HG02981 (cell line): ENCODE results near the gene QRICH1.

Experiments
- ATAC-seq: cut with Tn5 transposase; IDR thresholded peaks from one replicate; pipeline ENCODE4 v1.9.1; 2021; ENCODE audit warnings: mild to moderate bottlenecking, moderate library complexity; ENCODE audit not compliant: unreplicated experiment

Gene QRICH1

DNA sequence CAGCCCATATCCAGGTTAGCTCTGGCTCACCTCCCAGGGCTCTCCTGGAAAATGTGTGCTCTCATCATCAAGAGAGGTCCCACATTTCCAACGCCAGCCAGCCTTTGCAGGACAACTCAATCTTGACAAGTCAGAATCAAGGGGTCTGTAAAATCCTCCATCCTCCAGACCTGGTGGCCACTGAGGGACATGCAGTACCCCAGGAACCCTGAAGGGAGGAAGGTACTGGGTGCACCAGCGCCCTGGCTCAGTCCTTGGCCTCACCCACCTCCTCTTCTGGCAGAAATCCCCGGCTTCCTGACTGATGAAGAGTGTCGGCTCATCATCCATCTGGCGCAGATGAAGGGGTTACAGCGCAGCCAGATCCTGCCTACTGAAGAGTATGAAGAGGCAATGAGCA lies 92.7 kb downstream of the QRICH1 start:
- no peak for ATAC-seq

DNA sequence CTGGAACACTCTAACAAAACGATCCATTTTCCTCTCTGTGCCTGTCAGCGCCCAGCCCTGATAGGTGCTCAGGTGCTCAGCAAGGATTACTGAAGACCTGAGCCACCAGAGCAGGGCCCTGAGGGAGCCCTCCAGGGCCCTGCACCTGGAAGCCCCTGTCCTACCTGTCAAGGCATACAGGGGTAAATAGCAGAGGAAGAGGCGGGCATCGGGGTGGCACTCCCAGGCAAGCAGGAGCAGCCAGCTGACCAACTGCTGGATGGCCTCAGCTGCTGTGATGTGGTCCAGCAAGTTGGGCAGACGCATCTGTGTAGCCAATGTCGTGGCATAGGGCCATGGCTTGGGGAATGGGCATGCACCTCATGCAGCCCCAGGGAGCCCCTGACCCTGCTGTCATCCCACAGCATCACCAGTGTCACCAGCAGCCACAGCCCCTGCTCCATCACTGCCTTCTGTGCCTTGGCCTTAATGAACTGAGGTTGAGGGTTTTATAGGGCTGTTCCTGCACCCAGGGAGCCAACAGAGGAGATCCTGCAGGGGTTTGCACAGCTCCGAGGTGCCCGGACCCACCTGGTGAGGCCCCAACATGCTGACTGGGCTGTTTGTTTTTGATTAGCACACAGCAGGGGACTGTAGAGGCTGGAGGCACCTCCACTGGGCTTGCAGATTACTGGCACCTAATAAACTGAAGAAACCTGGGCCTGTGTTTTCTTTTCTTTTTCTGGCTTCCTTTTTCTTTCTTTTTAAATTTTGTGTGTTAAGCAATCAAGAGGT lies 94.6 kb downstream of the QRICH1 start:
- ATAC-seq, result no peak

DNA sequence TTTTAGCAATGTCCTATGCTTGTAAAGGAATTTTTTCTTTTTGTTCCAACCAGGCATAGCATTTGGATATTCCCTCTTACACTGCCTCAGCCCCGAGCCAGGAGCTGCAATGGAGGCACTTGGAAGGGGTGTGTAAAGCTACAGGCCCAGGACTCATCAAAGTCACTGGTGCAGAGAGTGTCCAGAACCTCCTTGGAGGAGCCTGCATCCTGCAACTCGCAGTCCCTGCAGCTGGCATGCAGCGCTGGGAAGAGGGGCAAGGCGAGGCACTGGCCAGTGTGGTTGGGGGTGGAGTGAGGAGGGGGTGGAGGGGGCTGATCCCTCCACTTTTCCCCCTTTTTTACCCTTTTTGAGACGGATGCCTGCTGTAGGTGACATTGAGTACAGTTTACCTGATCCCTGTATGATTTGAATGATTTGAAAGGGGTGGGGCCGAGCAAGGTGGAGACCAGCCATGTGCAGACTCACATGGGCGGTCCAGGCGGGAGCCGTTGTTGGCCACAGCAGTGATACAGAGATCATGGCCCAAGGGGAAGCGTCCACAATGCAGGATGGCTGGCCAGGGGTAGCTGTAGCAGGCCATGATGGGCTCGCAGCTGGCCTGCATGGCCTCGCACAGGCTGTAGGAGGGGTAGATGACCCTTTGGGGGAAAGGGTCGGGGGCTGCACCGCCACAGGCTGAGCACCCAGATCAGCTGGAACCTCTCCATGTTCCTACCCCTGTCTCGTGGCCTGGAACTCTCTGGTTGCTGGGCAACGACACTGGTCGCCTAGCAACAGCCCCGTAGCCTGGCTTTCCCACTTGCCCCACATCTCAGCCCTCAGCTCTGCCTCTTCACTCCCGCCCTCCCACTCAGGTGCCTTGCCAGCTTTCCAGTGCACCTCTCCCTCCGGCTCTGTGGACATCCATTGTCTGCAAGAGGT lies 95.9 kb downstream of the QRICH1 start:
- ATAC-seq, result no peak

DNA sequence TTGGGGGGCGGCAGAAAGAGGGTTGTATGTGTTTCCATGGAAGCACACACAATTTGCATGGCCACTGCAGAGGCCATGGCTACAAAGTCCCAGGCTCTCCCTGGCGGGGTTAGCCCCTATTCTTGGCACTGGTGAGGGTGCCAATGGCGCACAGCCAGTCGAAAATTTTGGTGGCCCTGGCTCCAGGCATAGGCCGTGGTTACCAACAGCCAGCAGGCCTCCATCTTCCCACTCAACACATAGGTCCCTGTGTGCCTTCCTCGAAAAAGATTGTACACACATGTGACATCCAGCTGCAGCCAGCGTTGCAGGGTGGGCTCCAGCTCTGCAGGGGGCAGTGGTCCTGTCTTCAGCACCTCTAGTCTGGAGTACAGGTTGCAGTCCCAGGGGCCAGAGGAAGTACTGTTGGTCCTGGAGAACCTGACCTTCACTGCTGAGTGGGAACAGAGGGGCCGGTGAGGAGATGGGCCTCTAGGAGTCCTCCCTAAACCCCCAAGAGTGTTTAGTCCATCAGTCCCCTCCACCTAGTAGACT lies 96.7 kb downstream of the QRICH1 start:
- ATAC-seq, result no peak

DNA sequence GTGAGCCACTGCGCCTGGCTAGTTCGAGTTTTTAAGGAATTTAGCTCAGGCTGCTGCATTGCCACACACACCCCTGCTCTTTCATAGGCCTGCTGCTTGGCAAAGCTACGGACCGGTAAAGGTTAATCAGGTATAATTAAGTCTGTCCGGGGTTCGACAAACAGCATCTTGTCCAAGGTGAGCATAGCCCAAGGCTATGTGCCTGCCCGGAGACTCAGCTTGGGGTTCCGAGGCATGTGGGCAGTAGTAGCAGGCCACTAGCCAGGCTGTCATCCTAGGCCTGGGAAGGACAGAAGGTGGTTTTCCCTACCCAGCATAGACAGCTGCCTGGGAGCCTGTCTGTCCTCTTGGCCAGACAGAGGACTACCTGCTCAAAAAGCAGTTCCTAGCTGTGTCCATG lies 97.2 kb downstream of the QRICH1 start:
- ATAC-seq, result no peak

DNA sequence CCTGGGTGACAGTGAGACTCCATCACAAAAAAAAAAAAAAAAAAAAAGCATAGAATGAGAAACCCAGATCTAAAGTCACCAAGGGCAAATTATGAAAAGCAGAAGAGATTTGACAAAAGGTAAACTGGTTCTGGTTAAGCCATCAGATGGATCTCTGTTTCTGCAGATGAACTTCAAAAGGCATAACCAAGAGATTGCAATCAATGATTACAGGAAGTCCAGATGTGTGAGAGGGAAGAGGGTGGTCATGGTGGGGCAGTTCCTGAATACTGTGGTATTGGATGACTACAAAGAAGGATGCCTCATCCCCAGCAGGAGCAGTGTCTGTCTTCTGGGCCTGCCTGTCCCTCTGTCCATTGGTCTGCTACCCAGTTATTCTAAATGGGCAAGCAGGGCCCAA lies 100.0 kb downstream of the QRICH1 start:
- ATAC-seq, result no peak

DNA sequence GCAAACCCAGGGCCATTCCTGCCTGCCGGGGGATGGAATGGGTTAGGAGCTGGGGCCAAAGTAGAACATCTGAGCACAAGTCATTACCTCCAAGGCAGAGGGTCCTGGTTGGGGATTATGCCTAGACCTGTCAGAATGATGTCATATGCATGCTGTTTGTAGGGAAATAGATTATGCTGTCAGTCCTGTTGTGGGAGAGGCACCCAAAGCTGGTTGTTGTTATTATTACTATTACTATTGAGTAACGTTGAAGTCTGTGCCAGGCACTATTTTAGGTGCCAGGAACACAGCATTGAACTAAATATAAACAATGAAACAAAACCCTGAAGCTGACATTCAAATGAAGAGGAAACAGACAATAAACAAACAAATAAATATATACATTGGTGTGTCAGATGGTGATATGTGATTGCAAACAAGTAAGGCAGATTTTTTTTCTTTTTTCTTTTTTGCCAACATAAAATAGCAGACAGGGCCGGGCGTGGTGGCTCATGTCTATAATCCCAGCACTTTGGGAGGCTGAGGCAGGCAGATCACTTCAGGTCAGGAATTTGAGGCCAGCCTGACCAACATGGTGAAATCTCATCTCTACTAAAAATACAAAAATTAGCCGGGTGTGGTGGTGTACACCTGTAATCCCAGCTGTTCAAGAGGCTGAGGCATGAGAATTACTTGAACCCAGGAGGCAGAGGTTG lies 101.9 kb downstream of the QRICH1 start:
- no peak for ATAC-seq

DNA sequence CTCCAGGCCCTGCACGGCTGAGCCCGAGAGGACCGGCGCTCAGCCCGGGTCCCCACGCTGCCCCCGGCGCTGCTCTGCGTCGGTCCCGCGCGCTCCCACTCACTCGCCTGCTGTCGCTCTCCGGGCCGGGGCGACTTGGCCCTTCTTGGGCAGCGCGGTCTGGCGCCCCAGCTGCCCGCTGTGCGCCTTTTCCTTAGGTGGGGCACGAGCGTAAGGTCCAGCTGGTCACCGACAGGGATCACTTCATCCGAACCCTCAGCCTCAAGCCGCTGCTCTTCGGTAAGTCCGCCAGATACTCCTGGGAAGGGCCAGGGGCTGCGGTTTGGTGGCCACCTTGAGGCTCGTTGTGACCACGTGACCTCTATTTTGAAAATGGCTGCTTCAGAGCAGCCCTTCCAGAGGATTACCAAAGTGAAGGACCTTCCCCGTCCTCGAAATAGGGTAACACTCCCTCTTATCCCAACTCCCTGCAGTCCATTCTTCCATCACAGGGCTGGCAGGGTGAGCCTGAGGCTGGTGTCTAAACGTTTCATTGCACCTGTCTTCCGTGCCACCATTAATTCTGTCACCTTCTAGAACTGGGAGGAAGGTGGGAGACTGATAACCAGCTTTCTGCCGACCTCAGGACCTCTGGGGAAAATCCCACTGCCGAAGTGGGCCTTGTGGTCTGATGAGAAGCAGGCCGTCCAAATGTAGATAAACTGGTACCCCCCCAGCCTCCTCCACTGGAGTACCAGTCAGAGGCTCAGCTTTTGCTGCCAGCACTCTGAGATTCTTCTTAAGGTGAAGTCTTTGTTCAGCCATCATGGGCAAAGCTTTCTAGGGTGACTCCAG lies 103.0 kb downstream of the QRICH1 start:
- no peak for ATAC-seq

DNA sequence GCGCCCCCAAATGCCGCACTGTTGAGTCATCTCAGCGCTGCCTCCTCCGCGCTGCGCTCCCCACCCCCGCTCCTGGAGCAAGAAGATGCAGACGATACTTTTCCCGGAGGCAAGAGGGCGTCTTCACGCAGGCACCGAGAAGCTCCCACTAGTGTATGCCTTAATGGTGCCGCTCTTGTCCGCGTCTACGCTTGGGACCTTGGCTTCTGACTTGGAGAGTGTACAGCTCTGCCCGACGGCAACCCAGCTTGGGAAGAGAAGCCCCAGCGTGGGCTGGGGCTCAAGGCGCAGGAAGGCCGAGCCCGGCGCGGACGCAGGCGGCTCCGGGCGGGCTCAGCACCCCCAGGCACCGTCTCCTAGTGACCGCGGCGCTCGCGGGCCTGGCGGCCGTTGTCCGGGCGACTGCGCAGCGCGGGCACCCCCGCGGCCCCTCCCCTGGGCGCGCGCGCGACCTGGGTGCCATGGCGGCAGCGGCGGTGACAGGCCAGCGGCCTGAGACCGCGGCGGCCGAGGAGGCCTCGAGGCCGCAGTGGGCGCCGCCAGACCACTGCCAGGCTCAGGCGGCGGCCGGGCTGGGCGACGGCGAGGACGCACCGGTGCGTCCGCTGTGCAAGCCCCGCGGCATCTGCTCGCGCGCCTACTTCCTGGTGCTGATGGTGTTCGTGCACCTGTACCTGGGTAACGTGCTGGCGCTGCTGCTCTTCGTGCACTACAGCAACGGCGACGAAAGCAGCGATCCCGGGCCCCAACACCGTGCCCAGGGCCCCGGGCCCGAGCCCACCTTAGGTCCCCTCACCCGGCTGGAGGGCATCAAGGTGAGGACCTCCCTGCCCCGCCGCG lies 103.9 kb downstream of the QRICH1 start, which contains the start of gene P4HTM:
Gene P4HTM, plus strand, starts transcription at position 446 of the 840 bp plus-strand sequence. Its CDS starts 16 bp downstream, at position 462.
- ATAC-seq, result peak; percentile 52

DNA sequence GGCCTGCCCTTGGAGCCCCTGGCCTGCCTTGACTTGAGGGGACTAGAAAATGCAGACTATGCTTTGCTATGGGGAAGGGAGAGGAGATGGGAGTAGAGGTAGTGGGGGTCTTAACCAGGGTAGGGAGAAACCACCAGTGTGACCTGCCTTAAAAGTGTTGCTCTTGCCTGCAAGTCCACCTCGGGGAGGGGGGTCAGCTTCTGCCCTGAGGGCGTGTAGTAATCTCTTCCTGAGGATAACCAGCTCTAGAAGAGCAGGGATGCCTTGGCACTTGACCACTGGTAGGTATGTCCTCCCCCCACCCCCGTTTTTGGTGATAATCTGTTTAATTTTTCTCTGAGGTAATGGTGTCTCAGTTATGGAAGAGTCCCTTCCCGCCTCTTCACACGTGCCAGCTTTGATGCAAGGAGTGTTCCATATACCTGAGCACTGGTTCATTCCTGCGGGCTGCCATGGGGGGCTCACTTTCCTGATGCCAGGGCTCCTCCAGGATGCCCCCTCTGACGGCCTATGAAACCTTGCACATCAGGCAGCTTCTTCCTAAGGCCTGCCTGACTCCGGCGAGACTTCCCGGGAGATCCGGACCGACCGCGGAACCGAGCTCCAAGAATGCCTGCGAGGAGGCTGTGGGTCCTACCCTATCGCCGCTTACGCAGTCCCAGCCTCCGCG lies 104.6 kb downstream of the QRICH1 start:
- ATAC-seq, result no peak

DNA sequence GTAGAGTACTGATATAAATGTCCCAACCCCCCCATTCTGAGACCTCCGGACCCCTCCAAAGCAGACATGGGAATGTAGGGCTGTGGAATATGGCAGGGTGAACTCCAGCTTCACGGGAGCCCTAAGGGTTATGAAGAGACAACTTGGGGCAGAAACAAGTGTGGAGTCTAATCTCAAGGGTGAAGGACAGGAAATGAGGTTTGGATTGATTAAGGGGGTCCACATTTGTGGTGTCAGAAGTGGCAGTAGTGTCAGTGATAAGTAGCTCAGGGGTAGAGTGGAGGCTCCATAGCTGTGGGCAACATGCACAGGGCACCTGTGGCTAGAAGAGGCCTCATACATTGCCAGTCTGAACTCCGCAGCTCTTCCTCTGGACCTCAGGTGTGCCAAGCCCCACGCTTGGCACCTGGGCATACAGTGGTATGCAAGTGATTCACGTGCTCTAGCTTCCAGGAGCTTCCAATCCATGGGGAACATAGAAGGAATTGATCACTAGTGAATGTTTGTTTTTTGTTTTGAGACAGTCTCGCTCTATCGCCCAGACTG lies 108.0 kb downstream of the QRICH1 start:
- no peak for ATAC-seq

DNA sequence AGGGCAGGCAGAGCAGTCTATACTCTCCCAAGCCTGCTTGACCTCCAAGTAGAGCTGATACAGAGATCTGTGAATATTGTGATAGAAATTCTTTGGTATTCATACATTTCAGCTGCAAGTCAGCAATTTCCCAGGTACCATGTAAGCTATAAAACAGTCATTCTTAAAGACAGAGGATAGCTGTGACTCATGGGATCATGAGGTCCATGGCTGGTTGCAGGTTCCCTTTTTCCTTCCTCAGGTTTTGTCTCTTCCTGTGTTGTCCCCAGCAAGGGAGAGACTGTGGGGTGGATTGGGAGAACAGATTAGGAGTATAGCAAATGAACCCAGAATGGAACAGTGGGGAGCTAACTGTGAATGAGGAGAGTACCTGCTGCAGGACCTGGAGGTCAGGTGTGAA lies 109.2 kb downstream of the QRICH1 start:
- no peak for ATAC-seq

DNA sequence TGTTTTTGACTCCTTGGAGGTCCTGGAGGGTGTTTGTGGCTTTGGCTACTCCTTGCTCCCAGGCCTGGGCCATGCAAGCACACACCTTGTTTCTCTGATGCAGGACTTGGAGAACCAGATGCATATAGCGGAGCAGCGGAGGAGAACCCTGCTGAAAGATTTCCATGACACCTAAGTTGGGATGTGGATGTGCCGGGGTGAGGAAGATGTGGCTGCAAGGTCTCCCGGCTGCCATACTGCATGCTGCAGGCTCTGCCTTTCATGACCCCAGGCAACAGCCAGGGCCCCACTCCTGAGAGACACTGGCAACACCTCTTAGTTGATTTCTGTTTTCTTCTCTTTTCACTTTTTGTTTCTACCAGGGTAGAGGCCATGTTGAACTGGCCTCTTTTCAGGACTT lies 110.8 kb downstream of the QRICH1 start:
- no peak for ATAC-seq

DNA sequence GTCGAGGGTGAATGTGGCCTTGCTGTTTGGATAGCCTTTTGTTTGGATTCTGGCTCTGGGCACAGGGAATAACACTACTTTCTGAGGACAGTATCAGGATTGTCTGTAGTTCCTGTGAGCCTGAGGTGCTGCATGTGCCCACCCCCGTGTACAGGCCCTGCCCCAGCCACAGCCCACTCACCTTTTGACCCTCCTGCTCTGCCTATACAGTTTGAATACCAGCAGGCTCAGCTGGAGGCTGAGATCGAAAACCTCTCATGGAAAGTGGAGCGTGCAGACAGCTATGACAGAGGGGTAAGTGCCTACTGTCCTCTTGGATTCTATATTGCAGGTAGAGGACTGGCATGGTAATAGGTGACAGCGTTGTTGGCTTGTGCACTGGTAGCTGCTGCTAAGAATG lies 111.2 kb downstream of the QRICH1 start:
- no peak for ATAC-seq

DNA sequence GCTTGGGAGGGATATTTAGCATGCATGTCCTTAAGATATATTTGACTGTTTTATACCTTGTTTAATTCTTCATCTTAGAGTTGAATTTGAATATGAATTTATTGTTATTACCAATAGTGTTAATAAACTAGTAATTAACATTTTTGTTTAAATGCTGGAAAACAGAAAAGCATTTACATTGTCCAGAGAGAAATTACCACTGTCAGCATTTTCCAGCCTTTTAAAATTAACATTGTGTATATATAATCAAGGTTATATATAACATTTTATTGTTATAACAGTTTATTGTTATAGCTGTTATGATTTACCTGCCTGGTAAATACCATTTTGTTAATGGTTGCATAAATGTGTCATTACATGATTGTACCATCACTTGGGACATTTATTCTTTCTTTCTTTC lies 111.9 kb downstream of the QRICH1 start:
- no peak for ATAC-seq

DNA sequence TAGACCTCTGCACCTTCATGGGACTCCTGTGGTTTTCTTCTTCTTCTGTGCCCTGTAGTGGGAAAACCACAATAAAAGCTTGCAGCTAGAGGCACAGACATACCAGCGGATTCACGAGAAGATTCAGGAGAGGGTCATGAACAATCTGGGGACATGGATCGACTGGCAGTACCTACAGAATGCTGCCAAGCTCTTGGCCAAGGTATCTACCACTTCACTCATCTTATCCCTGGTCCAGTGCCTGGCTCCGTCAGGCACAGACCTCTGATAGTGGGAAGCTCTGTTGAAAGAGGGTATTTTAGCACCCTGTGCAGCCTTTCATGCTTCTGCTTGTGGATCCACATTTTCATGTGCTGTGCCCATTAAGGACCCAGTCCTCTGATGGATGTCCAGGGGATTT lies 113.6 kb downstream of the QRICH1 start:
- ATAC-seq, result no peak
